ENCODE data around the gene JAZF1. TPM values are rescaled to one million over a fixed set of nuclear protein-coding genes. Genes with fewer than 3 reads are reported as not detected.

Gene JAZF1
- total RNA-seq, 1 donor from 2014 or later: 2.5 TPM

DNA sequence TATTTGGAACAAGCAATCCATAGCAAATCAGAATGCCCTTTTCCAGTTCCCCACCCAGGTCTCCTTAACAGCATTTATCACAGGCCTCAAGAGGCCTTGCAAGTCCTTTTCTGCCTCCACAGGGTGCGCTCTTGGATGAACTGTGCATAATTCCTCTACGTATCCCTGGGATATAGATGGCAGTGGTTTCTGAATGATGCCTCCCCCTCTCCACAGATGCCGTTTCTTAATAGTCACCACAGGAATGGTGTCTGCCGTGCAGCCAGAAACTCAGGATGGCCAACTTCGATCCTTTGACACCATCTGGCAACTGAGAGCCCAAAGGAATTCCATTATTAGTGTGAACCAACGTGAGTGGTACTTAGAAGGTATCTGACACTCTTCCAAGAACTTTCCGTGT lies 43.1 kb downstream of the JAZF1 start:
- intact Hi-C loops (cut with micrococcal nuclease): no loop called here

DNA sequence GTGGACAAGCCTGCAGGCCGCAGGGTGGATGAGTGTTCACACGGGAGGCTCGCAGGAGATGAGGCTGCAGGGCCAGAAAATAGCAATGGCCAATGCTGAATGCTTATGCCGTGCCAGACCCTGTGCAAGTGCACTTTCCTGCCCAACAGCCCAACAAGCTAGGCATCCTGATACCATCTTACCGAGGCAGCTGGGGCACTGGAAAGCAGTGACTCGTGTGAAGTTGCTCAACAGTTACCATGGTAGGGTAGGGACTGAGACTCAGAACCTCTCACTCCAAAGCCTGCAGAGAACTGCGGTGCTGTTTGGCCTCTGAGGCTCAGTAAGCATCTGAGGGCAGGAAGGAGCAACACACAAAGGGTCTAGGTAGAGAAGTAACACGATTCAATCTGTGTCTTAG lies 43.7 kb downstream of the JAZF1 start:
- intact Hi-C loops (cut with micrococcal nuclease): no loop called here

DNA sequence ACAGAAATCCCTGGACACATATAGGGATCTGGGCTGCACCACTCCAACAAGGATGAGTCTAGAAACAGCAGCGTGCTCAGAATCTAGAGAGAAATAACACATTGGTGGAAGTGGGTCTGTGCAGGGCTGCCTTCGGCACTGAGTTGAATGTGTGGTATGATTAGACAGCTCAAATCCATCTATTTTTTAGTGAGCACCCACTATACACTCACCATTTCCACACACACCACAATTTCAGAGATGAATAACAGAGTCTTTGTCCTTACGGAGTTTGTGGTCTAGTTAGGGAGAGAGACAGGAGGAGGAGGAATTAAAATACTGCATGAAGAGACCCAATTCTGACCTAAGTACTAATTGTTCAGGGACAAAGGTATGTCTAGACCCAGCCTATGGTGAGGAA lies 44.2 kb downstream of the JAZF1 start:
- intact Hi-C loops (cut with micrococcal nuclease): no loop called here

DNA sequence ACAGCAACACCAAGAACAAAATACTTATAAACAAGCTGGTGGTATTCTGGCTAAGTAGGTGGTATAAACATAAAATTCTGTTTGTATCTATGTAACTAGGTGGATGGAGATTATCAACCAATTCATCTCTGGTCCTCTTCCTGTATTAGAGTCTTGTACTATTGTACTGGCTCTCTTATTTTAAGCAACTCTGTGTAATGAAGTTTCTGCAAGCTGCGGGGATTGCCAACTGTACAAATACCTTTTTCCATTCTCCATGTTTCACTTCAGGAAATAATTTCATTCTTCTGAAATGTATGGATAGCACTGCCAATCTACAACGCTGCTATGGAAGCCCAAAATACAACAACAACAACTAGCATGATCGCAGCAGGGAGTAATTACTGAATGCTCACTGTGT lies 44.8 kb downstream of the JAZF1 start:
- intact Hi-C loops (cut with micrococcal nuclease): no loop called here

DNA sequence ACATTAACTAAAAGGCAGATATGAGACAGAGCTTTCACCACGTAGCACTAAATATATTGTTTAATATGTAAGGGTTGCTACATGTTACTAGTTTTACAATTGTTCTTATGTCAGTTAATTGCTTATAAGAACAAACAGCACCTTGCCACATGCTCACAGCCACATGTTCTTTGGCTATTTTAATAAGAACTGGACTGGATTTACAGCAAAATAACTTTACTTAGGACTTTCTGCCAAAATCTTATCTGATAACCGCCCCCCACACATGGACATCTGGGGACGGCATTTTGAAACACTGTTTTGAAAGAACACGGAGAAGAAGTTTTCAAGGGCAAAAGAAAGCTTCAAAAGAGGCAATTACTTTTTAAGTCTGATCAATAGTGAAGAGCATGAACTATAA lies 45.3 kb downstream of the JAZF1 start:
- intact Hi-C loops (cut with micrococcal nuclease): no loop called here

DNA sequence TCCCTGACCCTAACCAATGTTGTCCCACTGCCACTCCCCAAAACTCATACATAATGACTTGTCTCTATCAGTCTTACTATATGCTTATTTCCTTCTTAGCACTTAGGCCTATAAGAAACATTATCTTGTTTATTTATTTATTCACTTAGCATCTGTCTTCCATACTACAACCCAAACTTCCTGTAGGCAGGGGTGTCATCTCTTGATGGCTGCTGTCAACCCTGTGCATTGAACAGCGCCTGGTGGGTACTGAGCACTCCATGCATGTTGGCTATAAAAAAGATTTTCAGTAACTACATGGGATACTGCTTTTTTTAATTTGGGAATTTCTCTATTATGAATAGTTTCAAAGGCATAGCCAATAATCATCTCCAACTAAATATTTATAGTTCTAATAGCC lies 46.7 kb downstream of the JAZF1 start:
- intact Hi-C loops (cut with micrococcal nuclease): no loop called here

DNA sequence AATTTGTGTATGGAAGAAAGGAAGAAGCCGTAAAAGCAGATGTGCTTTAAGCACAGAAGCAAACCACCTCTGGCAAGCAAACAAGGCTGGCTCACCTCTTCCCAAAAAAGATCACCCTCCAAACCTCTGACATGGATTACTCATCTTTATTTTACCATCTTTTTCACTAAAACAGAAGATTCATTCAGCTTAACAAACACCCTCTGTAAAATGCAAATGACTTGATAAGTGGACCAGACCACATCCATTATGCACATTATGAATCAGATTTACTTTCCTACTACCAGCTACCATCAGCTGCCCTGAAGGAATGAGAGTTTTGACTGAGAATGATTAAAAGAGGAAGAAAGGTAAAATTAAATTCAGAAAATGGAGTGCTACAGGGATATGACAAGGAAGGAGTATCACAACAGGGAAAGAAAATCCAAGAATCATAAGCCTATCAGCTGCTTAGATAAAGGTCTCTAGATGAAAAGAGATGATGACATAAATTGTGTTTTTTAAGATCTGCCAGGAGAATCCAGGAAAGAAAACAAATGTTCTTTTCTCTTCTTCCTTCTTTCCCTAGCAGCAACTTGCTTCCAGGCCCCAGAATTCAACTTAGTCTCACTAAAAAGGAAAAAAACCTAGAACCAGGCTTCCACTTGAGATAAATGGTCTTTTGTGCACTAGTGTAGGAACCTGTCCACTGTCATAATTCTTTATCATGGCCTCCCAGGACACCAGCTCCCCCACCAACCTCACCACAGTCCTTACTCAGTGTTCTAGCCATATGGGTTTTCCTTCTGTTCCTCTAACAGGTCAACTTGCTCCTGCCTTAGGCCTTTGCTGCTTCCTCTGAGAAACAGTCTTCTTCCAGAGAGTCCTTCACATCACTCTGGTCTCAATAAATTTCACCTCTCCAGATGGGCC lies 47.4 kb downstream of the JAZF1 start:
- intact Hi-C loops (cut with micrococcal nuclease): no loop called here

DNA sequence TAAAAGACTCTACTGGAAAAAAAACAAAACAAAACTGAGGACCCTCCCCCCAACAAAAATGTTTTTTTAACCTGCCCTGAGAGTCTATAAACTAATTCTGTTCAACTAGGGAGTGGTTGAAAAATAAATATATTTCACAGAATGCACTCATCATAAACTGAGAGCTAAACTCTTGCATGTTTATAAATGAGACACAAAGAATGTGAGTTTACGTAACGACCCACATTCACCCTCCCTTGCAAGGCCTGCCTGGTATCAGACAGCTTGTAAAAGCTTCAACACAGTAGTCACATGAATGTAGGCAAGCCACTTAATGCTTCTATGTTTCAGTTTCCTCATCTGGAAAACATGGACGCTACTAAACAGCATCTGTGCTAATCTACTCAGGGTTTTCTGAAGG lies 50.3 kb downstream of the JAZF1 start:
- intact Hi-C loops (cut with micrococcal nuclease): no loop called here

DNA sequence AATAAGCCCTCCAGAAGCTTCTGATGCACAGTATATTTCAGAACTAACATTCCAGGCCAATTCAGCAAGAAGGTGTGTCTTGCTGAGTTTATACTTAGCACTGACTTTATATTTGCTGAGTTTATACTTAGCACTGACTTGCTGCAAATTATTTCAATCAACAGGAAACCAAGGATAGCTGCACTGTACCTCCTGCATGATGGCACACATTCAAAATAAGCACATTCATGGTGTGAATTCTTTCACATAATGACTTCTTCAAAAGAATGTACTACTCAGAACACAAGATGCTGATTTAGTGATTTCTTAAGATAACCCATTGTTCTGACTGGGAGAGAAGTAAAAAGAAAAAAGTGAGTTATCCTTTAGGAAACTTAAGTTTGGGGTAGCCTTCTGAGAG lies 52.0 kb downstream of the JAZF1 start:
- intact Hi-C loops (cut with micrococcal nuclease): no loop called here

DNA sequence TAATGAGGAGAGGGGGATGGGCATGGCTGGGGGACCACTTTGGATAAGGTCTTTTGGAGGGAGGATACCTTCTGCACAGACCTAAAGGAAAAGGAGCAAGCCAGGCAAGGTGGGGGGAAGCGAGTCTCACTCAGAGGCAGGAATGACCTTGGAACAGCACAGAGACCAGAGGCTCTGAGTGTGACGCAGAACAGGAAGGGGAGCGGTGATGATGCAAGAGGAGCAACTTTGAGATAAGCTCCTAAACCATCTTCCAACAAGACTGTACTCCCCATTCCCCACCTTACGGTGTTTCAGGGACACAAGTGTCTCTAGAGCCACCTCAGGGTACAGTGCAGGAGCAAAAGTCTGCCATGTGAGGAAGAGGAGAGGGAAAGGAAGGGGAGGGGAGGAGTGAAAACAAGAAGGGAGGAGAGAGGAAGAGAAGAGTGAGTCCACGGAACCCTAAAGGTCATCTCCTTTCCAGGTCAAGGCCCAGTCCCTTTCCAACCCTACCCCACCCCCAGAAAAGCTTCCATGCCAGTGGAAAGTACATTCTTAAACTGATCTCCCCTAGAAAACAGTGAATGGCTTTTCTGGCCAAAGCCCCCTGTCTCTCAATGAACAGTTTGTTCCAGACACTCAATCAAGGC lies 54.1 kb downstream of the JAZF1 start:
- intact Hi-C loops (cut with micrococcal nuclease): no loop called here

DNA sequence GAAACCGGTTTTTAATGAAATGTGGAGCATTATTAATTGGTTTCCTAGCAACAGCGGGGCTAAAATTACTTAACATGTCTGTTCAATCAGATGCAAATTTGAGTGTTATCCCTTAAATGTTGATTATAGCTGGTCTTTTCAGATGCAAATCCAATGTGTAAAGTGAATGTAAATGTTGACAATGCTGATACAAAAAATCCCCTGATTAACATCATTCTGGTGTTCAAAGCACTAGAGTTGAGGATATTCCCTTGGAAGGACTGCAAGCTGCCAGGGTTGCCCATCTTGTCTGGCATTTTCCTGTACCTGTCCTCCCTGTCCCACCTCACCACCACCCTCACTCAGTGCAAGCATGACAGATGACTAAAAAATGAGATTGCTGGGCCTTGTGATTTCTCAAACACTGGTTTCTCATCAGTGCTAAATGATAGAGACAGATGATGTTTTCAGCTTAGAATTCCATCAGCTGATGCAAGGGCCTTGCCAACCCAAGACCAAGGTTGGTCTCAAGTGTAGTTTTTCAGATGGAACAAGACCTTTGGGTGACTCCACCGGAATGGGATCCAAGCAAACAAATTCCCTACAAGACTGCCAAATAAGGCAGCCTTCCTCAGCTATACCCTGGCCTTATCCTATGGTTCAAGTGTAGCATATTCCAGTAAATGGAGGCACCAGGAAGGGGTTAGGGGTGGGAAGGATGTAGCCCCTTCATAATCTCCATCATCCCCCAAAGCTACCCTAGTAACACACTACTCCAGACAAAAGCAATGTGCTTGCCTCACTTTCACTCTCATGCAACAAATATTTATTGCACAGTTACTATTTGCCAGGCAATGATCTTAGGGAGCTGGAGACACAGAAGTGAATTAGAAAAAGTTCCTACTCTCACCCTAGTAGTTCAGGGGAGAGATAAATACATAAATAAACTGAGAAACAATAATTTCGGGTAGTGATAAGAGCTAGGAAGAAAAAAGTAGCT lies 54.9 kb downstream of the JAZF1 start:
- intact Hi-C loops (cut with micrococcal nuclease): no loop called here

DNA sequence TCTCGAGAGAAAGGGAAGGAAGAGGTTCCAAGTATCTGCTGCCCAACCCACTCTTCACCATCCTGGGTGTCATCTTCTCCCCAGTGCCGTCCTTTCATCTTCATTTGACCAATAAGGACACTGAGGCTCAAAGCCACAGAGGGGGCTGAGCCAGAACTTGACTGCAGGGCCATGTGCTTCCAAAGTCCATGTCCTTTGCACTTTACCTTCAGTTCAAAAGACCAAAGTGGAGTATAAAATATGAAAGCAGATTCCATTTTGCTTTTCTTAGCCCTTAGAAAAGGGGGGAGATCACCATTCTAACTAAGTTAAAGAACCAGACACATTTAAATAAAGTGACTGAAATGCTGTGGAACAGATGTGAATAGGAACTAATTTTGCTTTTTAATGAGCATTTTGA lies 56.2 kb downstream of the JAZF1 start:
- intact Hi-C loops (cut with micrococcal nuclease): no loop called here

DNA sequence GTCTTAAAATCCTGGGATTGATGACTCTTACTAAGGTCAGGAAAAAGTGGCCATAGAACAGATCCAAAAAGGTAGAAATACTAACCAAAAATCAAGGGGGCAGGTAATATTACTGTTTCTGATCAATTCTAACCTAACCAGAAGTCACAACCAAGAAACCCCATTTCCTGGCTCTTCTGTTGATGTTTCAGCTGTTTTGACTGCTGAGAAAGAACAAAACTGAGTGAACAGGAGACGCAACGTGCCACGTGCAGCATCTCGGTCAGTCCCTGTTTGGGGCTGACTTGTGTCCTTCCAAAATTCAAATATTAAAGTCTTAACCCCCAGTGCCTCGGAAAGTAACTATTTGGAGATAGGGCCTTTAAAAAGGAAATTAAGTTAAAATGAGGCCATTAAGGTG lies 56.8 kb downstream of the JAZF1 start:
- intact Hi-C loops (cut with micrococcal nuclease): no loop called here

DNA sequence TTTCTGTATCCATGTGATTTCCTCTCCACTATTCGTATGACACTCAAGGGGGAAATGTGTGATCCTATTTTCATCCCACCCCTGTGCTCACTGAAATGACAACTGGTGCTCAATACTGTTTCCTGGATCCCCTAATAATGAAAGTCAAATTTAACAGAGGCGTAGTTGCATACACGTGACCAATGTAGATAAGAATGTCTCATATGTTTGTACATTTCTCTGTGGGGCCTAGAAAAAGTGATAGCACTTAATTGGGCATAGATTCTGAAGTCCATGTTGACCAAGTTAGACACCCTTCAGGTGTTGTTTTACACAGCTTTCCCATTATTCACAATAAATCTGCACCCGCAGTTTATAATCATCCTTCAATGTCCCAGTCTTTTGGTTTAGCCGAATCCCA lies 59.1 kb downstream of the JAZF1 start:
- intact Hi-C loops (cut with micrococcal nuclease): no loop called here

DNA sequence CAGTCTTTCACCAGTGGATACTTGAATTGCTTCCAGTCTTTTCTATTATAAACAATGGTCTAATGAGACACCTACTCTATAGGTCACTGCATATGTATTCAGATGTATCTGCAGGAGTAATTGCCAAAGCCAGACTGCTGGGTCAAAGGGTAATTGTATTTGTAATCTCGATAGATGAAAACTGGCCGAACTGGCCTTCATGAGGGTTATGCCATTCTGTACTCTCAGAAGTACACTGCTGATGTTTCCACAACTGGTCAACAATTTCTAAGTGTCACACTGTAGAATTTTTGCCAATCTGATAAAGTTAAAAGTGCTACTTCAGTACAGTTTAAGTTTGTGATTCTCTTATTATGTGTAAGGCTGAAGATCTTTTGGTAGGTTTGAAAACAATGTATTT lies 64.6 kb downstream of the JAZF1 start:
- intact Hi-C loops (cut with micrococcal nuclease): no loop called here

DNA sequence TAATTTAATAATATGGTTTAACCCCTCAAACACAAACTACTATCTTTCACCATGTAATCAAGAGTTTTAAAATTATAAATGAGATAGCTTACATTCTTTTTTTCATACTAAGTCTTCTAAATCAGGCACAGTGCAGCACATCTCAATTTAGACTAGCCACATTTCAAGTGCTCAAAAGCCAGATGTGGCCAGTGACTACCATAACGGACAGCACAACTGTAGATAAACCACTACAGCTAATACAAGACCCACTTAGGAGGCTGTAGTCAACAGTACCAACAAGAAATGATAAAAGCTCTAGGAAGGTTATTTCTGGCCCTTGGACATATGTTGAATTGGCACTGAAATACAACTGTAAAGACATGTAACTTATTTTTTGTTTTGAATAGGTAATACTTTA lies 65.3 kb downstream of the JAZF1 start:
- intact Hi-C loops (cut with micrococcal nuclease): no loop called here

DNA sequence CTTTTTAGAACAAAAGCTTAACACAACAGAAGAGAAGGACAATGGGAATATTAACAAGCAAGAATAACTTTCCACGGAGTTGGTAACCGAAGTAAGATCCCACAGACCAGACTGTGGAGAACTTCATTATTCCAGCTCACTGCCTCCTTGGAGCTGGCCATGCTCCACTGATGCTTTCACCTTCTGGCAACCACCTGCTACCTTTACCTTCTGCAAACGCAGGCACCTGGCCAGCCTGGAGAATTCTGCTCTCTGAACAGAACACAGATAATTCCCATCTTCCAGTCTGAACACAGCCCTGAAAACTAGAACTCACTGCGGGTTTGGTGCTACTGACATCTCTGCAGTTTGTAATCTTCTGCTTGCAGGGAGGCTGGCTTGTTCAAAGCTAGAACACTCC lies 66.5 kb downstream of the JAZF1 start:
- intact Hi-C loops (cut with micrococcal nuclease): no loop called here

DNA sequence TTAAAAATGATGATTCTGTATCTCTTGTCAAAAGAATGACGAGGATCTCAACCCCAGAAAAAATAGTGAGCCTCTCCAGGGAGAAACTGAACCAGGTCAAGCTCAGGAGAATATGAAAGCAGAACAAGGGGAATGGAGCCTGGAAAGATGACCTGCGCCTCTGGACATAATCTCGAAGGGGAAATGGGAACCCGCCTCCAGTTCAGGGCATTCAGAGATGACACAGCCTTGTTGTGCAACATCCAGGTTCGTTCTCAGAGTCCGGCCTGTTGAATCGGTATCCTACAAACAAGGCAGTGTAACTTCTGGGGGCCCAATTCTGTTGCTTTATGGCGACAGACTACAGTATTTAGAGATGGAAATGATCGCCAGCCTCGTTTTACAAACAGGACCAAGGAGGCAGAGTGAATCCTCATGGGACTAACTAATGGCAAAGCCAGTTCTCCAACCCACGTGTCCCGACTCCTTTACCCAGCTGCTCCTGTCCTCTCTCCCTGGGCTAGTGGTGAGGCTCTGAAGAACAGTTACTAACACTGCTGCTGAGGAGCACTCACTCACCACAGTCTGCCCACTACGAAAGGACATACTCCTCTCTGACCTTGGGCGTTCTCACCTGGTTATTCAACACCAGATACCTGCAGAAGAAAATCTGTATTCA lies 67.6 kb downstream of the JAZF1 start:
- intact Hi-C loops (cut with micrococcal nuclease): no loop called here

DNA sequence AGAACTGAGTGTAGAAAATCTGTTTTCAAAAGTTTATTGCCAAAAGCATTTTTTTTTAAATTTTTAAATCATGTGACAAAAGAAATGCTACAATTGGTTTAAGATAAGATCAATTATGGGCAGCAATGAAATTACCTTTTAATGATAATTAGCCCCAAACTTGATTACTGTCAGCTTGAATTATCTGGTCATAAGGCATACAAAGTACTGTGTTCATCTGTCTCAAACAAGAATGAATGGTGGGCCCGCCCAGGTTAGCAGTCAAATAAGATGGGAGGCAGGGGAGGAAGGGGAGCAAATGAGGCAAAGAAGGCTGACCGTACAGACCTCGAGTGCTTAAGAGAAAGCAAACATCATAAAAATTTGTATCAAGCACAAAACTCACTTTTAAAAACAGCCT lies 68.1 kb downstream of the JAZF1 start:
- intact Hi-C loops (cut with micrococcal nuclease): no loop called here

DNA sequence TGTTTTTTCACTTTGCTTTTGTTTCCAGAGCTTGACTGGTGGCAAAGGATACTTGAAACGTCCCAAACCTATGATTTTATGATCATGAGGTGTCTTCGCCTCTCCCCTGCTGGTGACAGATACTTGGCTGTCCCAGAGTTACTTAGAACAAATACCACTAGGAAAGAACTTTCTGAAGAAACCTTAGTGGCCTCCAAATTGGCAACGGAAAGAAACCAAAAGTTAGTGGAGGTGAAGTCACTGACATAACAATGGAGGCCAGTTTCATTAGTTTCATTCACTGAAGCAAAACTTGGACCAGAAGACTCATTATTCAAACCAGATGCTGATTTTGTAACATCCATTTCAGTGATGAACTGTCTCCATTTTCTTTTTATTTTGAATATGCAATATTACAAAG lies 68.6 kb downstream of the JAZF1 start:
- intact Hi-C loops (cut with micrococcal nuclease): no loop called here

DNA sequence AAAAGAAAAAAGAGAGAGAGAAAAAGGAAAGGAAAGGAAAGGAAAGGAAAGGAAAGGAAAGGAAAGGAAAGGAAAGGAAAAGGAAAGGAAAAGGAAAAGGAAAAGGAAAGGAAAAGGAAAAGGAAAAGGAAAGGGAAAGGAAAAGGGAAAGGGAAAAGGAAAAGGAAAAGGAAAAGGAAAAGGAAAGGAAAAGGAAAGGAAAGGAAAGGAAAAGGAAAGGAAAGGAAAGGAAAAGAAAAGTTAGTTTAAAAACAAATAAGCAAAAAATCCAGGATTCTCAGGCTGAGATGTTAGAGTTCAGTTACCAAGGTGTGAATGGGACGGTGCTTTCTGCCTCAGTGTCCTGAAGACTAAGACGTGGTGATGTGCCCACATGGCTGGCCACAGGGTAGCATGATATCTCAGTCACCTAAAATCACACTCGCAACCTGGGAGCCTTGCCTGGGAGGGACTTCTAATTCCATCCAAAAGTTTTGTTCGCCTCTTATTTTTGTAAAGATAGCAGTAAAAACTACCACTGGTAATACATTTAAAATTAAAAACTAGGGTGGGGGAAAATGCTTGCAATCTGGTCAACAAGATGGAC lies 70.1 kb downstream of the JAZF1 start:
- intact Hi-C loops (cut with micrococcal nuclease): no loop called here
